Right cardiac atrium (tissue), 5 donors: ENCODE data around the gene RFTN1. TPM values are rescaled to one million over a fixed set of nuclear protein-coding genes. Genes with fewer than 3 reads are reported as not detected.

Experiments used
- ATAC-seq, 2 donors: fragments of 200-7000 bp; cut with Tn5 transposase; one replicate each; pipeline versions ENCODE4 v1.8.0 to v1.9.1; 2020; ENCODE audit warnings: moderate library complexity in 2 of 2, mild to moderate bottlenecking in 1 of 2
- DNase-seq, 3 donors: peaks; one replicate each; pipeline ENCODE4 v3.0.0-alpha.2; 2020
- H3K27ac ChIP-seq: one replicate; pipeline ENCODE4 v1.5.1; 2013; ENCODE audit warnings: mild to moderate bottlenecking, low read length, control low read depth, moderate library complexity
- H3K27me3 ChIP-seq: one replicate; pipeline ENCODE4 v1.6.1; 2013; ENCODE audit not compliant: control insufficient read depth, insufficient read depth
- H3K4me1 ChIP-seq: one replicate; pipeline ENCODE4 v1.6.1; 2013; ENCODE audit warnings: low read length; ENCODE audit not compliant: control insufficient read depth, insufficient read depth
- H3K4me3 ChIP-seq: one replicate; pipeline ENCODE4 v1.5.1; 2013; ENCODE audit warnings: low read length, control low read depth
- H3K9me3 ChIP-seq: one replicate; pipeline ENCODE4 v1.6.1; 2013; ENCODE audit warnings: low read length; ENCODE audit not compliant: control insufficient read depth
- WGBS: extraction: QIAGEN DNeasy Blood & Tissue Kit; methylation state at CpG from one replicate; pipeline ENCODE4 v1.1.7; 2013; 5-methylcytosine and 5-hydroxymethylcytosine counted together
- intact Hi-C, 4 donors: fragments of 100-400 bp; cut with DNase I; formaldehyde crosslinking; loops; one replicate each; pipeline versions ENCODE4 v1.11.0 to v1.14.0; 2022 to 2023
- polyA plus RNA-seq: library from polyadenylated mRNA; stranded (reverse); fragments of 200-250 nt; gene quantifications from one replicate; pipeline ENCODE4 v1.2.3, GENCODE V29; 2013
- total RNA-seq, 4 donors: library from RNA; stranded (reverse); fragmentation: NEBNext Ultra II Directional; extraction: Animal tissue kit (Norgen Biotek cat#: 25700); gene quantifications; one replicate each; pipeline ENCODE4 v1.2.1, GENCODE V29; 2021
- donor health status: healthy with polysubstance abuse.
- donor health status: DM: no; HTN: yes; CAD: no.
- donor health status: DM: no; HTN: no; CAD: no.
- donor health status: DM: no; HTN: yes; CAD: no; lungs with severe emphysema.
- donor health status: DM: yes; HTN: yes; CAD: no.

The RFTN1 gene
- total and polyA plus RNA-seq, 5 donors = 17.9 to 23.6 (median 21.2) TPM

GRCh38 chr3:16514021-16514700, 662 bp upstream of the RFTN1 start:
- DNase-seq = no peak
- Histone ChIP-seq H3K4me3 (peak overlapping the region; percentile 64), H3K4me1 (peaks cover 12% of the 10 kb centered on the region), H3K9me3 (no peaks in the 10 kb centered on the region), H3K27ac (peak overlapping the region; percentile 46), H3K27me3 (no peaks in the 10 kb centered on the region)
- intact Hi-C loops = loop anchor here in 1 of 4 donors (10.0 kb wide), 2 partner anchors 139 to 219 kb away; no protein-coding TSS in a partner anchor
- 52% methylated on average over 9 of the region's 9 CpGs for WGBS
- ATAC-seq = no peak

GRCh38 chr3:16512435-16513140, 911 bp downstream of the RFTN1 start:
- Histone ChIP-seq H3K27me3 (no peaks in the 10 kb centered on the region), H3K9me3 (no peaks in the 10 kb centered on the region), H3K4me3 (peak overlapping the region; percentile 64), H3K27ac (peak overlapping the region; percentile 44), H3K4me1 (peaks cover 17% of the 10 kb centered on the region)
- WGBS = 8% methylated on average over 37 of the region's 37 CpGs
- peak; percentile 65 to 68 for ATAC-seq
- DNase-seq = peak; percentile 51 to 79 (median 73)
- intact Hi-C loops = loop anchor here in 1 of 4 donors (10.0 kb wide), 2 partner anchors 138 to 218 kb away; no protein-coding TSS in a partner anchor

GRCh38 chr3:16511681-16512434, 1.6 kb downstream of the RFTN1 start:
- no peaks in the 10 kb centered on the region for H3K27me3 ChIP-seq
- WGBS = 23% methylated on average over 11 of the region's 11 CpGs

GRCh38 chr3:16510620-16511319, 2.7 kb downstream of the RFTN1 start:
- Histone ChIP-seq H3K27ac (no peak overlapping the region), H3K27me3 (no peaks in the 10 kb centered on the region), H3K4me3 (no peak overlapping the region), H3K4me1 (peaks cover 13% of the 10 kb centered on the region), H3K9me3 (no peaks in the 10 kb centered on the region)
- DNase-seq = no peak
- intact Hi-C loops = loop anchor here in 1 of 4 donors (10.0 kb wide), 2 partner anchors 136 to 216 kb away; no protein-coding TSS in a partner anchor
- 92% methylated on average over 3 of the region's 3 CpGs for WGBS
- ATAC-seq = no peak

More at GRCh38 chr3:16511681-16512434, 1.6 kb downstream of the RFTN1 start:
- H3K9me3 ChIP-seq = no peaks in the 10 kb centered on the region
- peak overlapping the region; percentile 64 for H3K4me3 ChIP-seq
- ATAC-seq = peak; percentile 54 to 74
- DNase-seq = peak; percentile 72 to 87 (median 75)
- peaks cover 15% of the 10 kb centered on the region for H3K4me1 ChIP-seq
- intact Hi-C loops = loop anchor here in 1 of 4 donors (10.0 kb wide), 2 partner anchors 137 to 217 kb away; no protein-coding TSS in a partner anchor
- peak overlapping the region; percentile 81 for H3K27ac ChIP-seq

- H3K4me3 ChIP-seq = no peak overlapping the region
- no peaks in the 10 kb centered on the region for H3K27me3 ChIP-seq
- no peak for ATAC-seq
- intact Hi-C loops = loop anchor here in 1 of 4 donors (10.0 kb wide), 2 partner anchors 135 to 215 kb away; no protein-coding TSS in a partner anchor
- no peak overlapping the region for H3K27ac ChIP-seq
- no peaks in the 10 kb centered on the region for H3K9me3 ChIP-seq
- peaks cover 15% of the 10 kb centered on the region for H3K4me1 ChIP-seq
- 66% methylated on average over 10 of the region's 10 CpGs for WGBS
- DNase-seq = no peak
Observed at GRCh38 chr3:16509721-16510619, 3.5 kb downstream of the RFTN1 start.

- Histone ChIP-seq H3K4me3 (no peak overlapping the region), H3K4me1 (peaks cover 16% of the 10 kb centered on the region), H3K27me3 (no peaks in the 10 kb centered on the region), H3K9me3 (no peaks in the 10 kb centered on the region), H3K27ac (no peak overlapping the region)
- DNase-seq (no peak), ATAC-seq (no peak)
- 48% methylated on average over 6 of the region's 6 CpGs for WGBS
- intact Hi-C loops = no loop called here
Observed at GRCh38 chr3:16508591-16508995, 4.9 kb downstream of the RFTN1 start.

GRCh38 chr3:16508243-16508578, 5.3 kb downstream of the RFTN1 start:
- WGBS = 73% methylated on average over 4 of the region's 4 CpGs
- ATAC-seq = no peak
- intact Hi-C loops = no loop called here
- Histone ChIP-seq H3K4me3 (no peak overlapping the region), H3K27me3 (no peaks in the 10 kb centered on the region), H3K9me3 (no peaks in the 10 kb centered on the region), H3K27ac (no peak overlapping the region), H3K4me1 (peaks cover 19% of the 10 kb centered on the region)
- DNase-seq = no peak

- Histone ChIP-seq H3K4me1 (peaks cover 19% of the 10 kb centered on the region), H3K4me3 (no peak overlapping the region), H3K9me3 (no peaks in the 10 kb centered on the region), H3K27me3 (no peaks in the 10 kb centered on the region), H3K27ac (no peak overlapping the region)
- ATAC-seq = no peak
- DNase-seq = no peak
- WGBS = 92% methylated on average over 8 of the region's 8 CpGs
- intact Hi-C loops = no loop called here
Observed at GRCh38 chr3:16507578-16508242, 5.8 kb downstream of the RFTN1 start.

GRCh38 chr3:16506884-16507577, 6.5 kb downstream of the RFTN1 start:
- intact Hi-C loops = no loop called here
- Histone ChIP-seq H3K27me3 (no peaks in the 10 kb centered on the region), H3K4me1 (peaks cover 19% of the 10 kb centered on the region), H3K4me3 (no peak overlapping the region), H3K27ac (no peak overlapping the region), H3K9me3 (no peaks in the 10 kb centered on the region)
- WGBS = 95% methylated on average over 2 of the region's 2 CpGs
- ATAC-seq (no peak), DNase-seq (no peak)
